Measurements from ENCODE around the gene SLC35D2. TPM values are rescaled to one million over a fixed set of nuclear protein-coding genes. Genes with fewer than 3 reads are reported as not detected.
"Not testable (repeated sequence)": the region's sequence is repeated elsewhere in the genome, so short reads cannot be mapped to it uniquely, and the experiment has no call there.

The SLC35D2 gene
- polyA plus RNA-seq, 6 donors from 2014 or later = 1.8 to 5.5 (median 2.9) TPM

- no peaks in the 10 kb centered on the region for H3K4me1 Mint-ChIP-seq
- no peak overlapping the region for H3K27ac Mint-ChIP-seq
- no peaks in the 10 kb centered on the region for H3K9me3 Mint-ChIP-seq
- no peaks in the 10 kb centered on the region for H3K36me3 Mint-ChIP-seq
- no peaks in the 10 kb centered on the region for H3K27me3 Mint-ChIP-seq
- H3K4me3 Mint-ChIP-seq = no peak overlapping the region
- no peak for ATAC-seq (ENCODE audit: low read depth in 2 of 2)
- no peak for DNase-seq
Observed at GRCh38 chr9:96331236-96331947, 52.1 kb downstream of the SLC35D2 start.

GRCh38 chr9:96327694-96328352, 55.7 kb downstream of the SLC35D2 start:
- H3K27ac Mint-ChIP-seq = no peak overlapping the region
- H3K27me3 Mint-ChIP-seq = no peaks in the 10 kb centered on the region
- H3K36me3 Mint-ChIP-seq = no peaks in the 10 kb centered on the region
- DNase-seq (peak; percentile 37), ATAC-seq (ENCODE audit: low read depth in 2 of 2) (peak in 1 of 2 donors; percentile 60)
- H3K4me3 Mint-ChIP-seq = no peak overlapping the region
- H3K4me1 Mint-ChIP-seq = no peaks in the 10 kb centered on the region
- H3K9me3 Mint-ChIP-seq = no peaks in the 10 kb centered on the region

- Mint-ChIP-seq H3K4me1 (no peaks in the 10 kb centered on the region), H3K27me3 (no peaks in the 10 kb centered on the region), H3K4me3 (no peak overlapping the region), H3K9me3 (no peaks in the 10 kb centered on the region), H3K36me3 (no peaks in the 10 kb centered on the region), H3K27ac (peak overlapping the region in 2 of 6 donors; percentile 27 to 74)
- DNase-seq = no peak
- no peak for ATAC-seq (ENCODE audit: low read depth in 2 of 2)
Observed at GRCh38 chr9:96323169-96323568, 60.3 kb downstream of the SLC35D2 start.

- H3K9me3 Mint-ChIP-seq; DNase-seq; ATAC-seq (ENCODE audit: low read depth in 2 of 2); H3K4me1 Mint-ChIP-seq; H3K4me3 Mint-ChIP-seq; H3K36me3 Mint-ChIP-seq; H3K27me3 Mint-ChIP-seq: not testable (repeated sequence)
- peak overlapping the region in 1 of 6 donors; percentile 27 for H3K27ac Mint-ChIP-seq
Observed at GRCh38 chr9:96322736-96323135, 60.8 kb downstream of the SLC35D2 start.

GRCh38 chr9:96322210-96322609, 61.3 kb downstream of the SLC35D2 start:
- not testable (repeated sequence) for DNase-seq; H3K36me3 Mint-ChIP-seq; H3K4me3 Mint-ChIP-seq; ATAC-seq (ENCODE audit: low read depth in 2 of 2); H3K4me1 Mint-ChIP-seq; H3K27ac Mint-ChIP-seq; H3K27me3 Mint-ChIP-seq; H3K9me3 Mint-ChIP-seq

GRCh38 chr9:96321515-96321914, 62.0 kb downstream of the SLC35D2 start:
- DNase-seq = no peak
- Mint-ChIP-seq H3K4me3 (no peak overlapping the region), H3K9me3 (no peaks in the 10 kb centered on the region), H3K4me1 (peaks cover 0 to 3% (median 0%) of the 10 kb centered on the region in 3 donors), H3K27me3 (peaks cover 0 to 4% (median 0%) of the 10 kb centered on the region in 3 donors), H3K36me3 (no peaks in the 10 kb centered on the region), H3K27ac (no peak overlapping the region)
- ATAC-seq (ENCODE audit: low read depth in 2 of 2) = no peak

GRCh38 chr9:96320749-96321280, 62.7 kb downstream of the SLC35D2 start:
- H3K27ac Mint-ChIP-seq = no peak overlapping the region
- ATAC-seq (ENCODE audit: low read depth in 2 of 2) = no peak
- no peak overlapping the region for H3K4me3 Mint-ChIP-seq
- H3K27me3 Mint-ChIP-seq = peaks cover 0 to 4% (median 0%) of the 10 kb centered on the region in 3 donors
- no peaks in the 10 kb centered on the region for H3K36me3 Mint-ChIP-seq
- H3K9me3 Mint-ChIP-seq = no peaks in the 10 kb centered on the region
- DNase-seq = no peak
- H3K4me1 Mint-ChIP-seq = peaks cover 0 to 3% (median 0%) of the 10 kb centered on the region in 3 donors

- Mint-ChIP-seq H3K4me3 (no peak overlapping the region), H3K27me3 (peaks cover 0 to 4% (median 0%) of the 10 kb centered on the region in 3 donors), H3K36me3 (no peaks in the 10 kb centered on the region), H3K4me1 (peaks cover 0 to 3% (median 0%) of the 10 kb centered on the region in 3 donors), H3K27ac (no peak overlapping the region), H3K9me3 (peaks cover 0 to 7% (median 0%) of the 10 kb centered on the region in 7 donors)
- no peak for ATAC-seq (ENCODE audit: low read depth in 2 of 2)
- no peak for DNase-seq
Observed at GRCh38 chr9:96318921-96319565, 64.5 kb downstream of the SLC35D2 start.

- DNase-seq (peak; percentile 4), ATAC-seq (ENCODE audit: low read depth in 2 of 2) (peak in 1 of 2 donors; percentile 41)
- Mint-ChIP-seq H3K36me3 (peaks cover 0 to 6% of the 10 kb centered on the region in 2 donors), H3K4me1 (peaks cover 0 to 3% (median 0%) of the 10 kb centered on the region in 3 donors), H3K9me3 (peaks cover 0 to 22% (median 11%) of the 10 kb centered on the region in 7 donors), H3K4me3 (no peak overlapping the region), H3K27ac (no peak overlapping the region), H3K27me3 (peaks cover 0 to 11% (median 4%) of the 10 kb centered on the region in 3 donors)
Observed at GRCh38 chr9:96317335-96317980, 66.1 kb downstream of the SLC35D2 start.

- ATAC-seq (ENCODE audit: low read depth in 2 of 2) (no peak), DNase-seq (no peak)
- no peak overlapping the region for H3K27ac Mint-ChIP-seq
- no peak overlapping the region for H3K4me3 Mint-ChIP-seq
- peaks cover 6 to 10% of the 10 kb centered on the region in 2 donors for H3K36me3 Mint-ChIP-seq
- peaks cover 26 to 40% (median 27%) of the 10 kb centered on the region in 3 donors for H3K27me3 Mint-ChIP-seq
- no peaks in the 10 kb centered on the region for H3K4me1 Mint-ChIP-seq
- H3K9me3 Mint-ChIP-seq = peaks cover 4 to 41% (median 26%) of the 10 kb centered on the region in 7 donors
Observed at GRCh38 chr9:96309850-96310249, 73.7 kb downstream of the SLC35D2 start.

- not testable (repeated sequence) for ATAC-seq (ENCODE audit: low read depth in 2 of 2); H3K27ac Mint-ChIP-seq; H3K4me3 Mint-ChIP-seq; H3K4me1 Mint-ChIP-seq; DNase-seq
- Mint-ChIP-seq H3K27me3 (peaks cover 28 to 32% (median 31%) of the 10 kb centered on the region in 3 donors), H3K36me3 (peaks cover 0 to 19% of the 10 kb centered on the region in 2 donors), H3K9me3 (peaks cover 8 to 28% (median 16%) of the 10 kb centered on the region in 7 donors)
Observed at GRCh38 chr9:96306958-96307357, 76.6 kb downstream of the SLC35D2 start.

- ATAC-seq (ENCODE audit: low read depth in 2 of 2) = no peak
- Mint-ChIP-seq H3K36me3 (peaks cover 0 to 12% of the 10 kb centered on the region in 2 donors), H3K4me3 (peak overlapping the region in 1 of 8 donors; percentile 47), H3K4me1 (no peaks in the 10 kb centered on the region), H3K9me3 (peaks cover 3 to 17% (median 11%) of the 10 kb centered on the region in 7 donors), H3K27me3 (peaks cover 22 to 27% (median 25%) of the 10 kb centered on the region in 3 donors), H3K27ac (no peak overlapping the region)
- no peak for DNase-seq
Observed at GRCh38 chr9:96305171-96305570, 78.3 kb downstream of the SLC35D2 start.

- H3K27me3 Mint-ChIP-seq = peaks cover 17 to 30% (median 29%) of the 10 kb centered on the region in 3 donors
- no peak overlapping the region for H3K4me3 Mint-ChIP-seq
- ATAC-seq (ENCODE audit: low read depth in 2 of 2) = no peak
- DNase-seq = no peak
- H3K4me1 Mint-ChIP-seq = no peaks in the 10 kb centered on the region
- peaks cover 3 to 17% (median 9%) of the 10 kb centered on the region in 7 donors for H3K9me3 Mint-ChIP-seq
- peaks cover 0 to 12% of the 10 kb centered on the region in 2 donors for H3K36me3 Mint-ChIP-seq
- H3K27ac Mint-ChIP-seq = no peak overlapping the region
Observed at GRCh38 chr9:96304230-96304629, 79.3 kb downstream of the SLC35D2 start.

All from naive B cell (primary cell).